Hepatocyte (in vitro differentiated cells): ENCODE results near the gene TRAF3. TPM values are rescaled to one million over a fixed set of nuclear protein-coding genes. Genes with fewer than 3 reads are reported as not detected.

Source experiments
- DNase-seq: peaks from one replicate; pipeline ENCODE4 v3.0.0-alpha.2; 2016; ENCODE audit warnings: low spot score
- H2AFZ ChIP-seq: fragments of 200-600 bp; sonication (generic); 2 replicates; pipeline ENCODE4 v1.6.0; 2016; ENCODE audit warnings: antibody characterized with exemption, mild to moderate bottlenecking
- H3K27ac ChIP-seq: fragments of 200-600 bp; sonication (generic); 2 replicates; pipeline ENCODE4 v1.5.1; 2016; ENCODE audit warnings: mild to moderate bottlenecking
- H3K27me3 ChIP-seq: fragments of 200-600 bp; sonication (generic); 2 replicates; pipeline ENCODE4 v1.6.1; 2016
- H3K36me3 ChIP-seq: fragments of 200-600 bp; sonication (generic); replicated peaks from 2 replicates; pipeline ENCODE4 v1.5.1; 2016; ENCODE audit warnings: low read depth; ENCODE audit not compliant: insufficient read depth
- H3K4me1 ChIP-seq: fragments of 200-600 bp; sonication (generic); 2 replicates; pipeline ENCODE4 v1.5.1; 2016; ENCODE audit warnings: mild to moderate bottlenecking, moderate library complexity; ENCODE audit not compliant: insufficient read depth
- H3K4me2 ChIP-seq: fragments of 200-600 bp; sonication (generic); 2 replicates; pipeline ENCODE4 v1.6.0; 2016
- H3K4me3 ChIP-seq: fragments of 200-600 bp; sonication (generic); 2 replicates; pipeline ENCODE4 v1.5.1; 2016; ENCODE audit warnings: mild to moderate bottlenecking
- H3K79me2 ChIP-seq: fragments of 200-600 bp; sonication (generic); 2 replicates; pipeline ENCODE4 v1.6.0; 2017; ENCODE audit warnings: mild to moderate bottlenecking
- H3K9me2 ChIP-seq: fragments of 200-600 bp; sonication (generic); replicated peaks from 2 replicates; pipeline ENCODE4 v1.6.0; 2017; ENCODE audit warnings: mild to moderate bottlenecking; ENCODE audit not compliant: insufficient read depth
- H3K9me3 ChIP-seq: fragments of 200-600 bp; sonication (generic); 2 replicates; pipeline ENCODE4 v1.5.1; 2016; ENCODE audit warnings: low read depth, mild to moderate bottlenecking
- H4K20me1 ChIP-seq: fragments of 200-600 bp; sonication (generic); 2 replicates; pipeline ENCODE4 v1.6.0; 2016; ENCODE audit warnings: mild to moderate bottlenecking; ENCODE audit not compliant: insufficient read depth, poor library complexity, severe bottlenecking
- CTCF ChIP-seq: fragments of 200-600 bp; sonication (generic); IDR thresholded peaks from 2 replicates; pipeline ENCODE4 v1.5.1; 2016; ENCODE audit warnings: antibody characterized with exemption, mild to moderate bottlenecking; ENCODE audit not compliant: poor library complexity
- EZH2 ChIP-seq: fragments of 200-600 bp; sonication (generic); IDR thresholded peaks from 2 replicates; pipeline ENCODE4 v1.6.1; 2016; ENCODE audit warnings: antibody characterized with exemption, mild to moderate bottlenecking, borderline replicate concordance
- EZH2phosphoT487 ChIP-seq: fragments of 200-600 bp; sonication (generic); IDR thresholded peaks from one replicate; pipeline ENCODE4 v1.6.1; 2018; ENCODE audit warnings: antibody characterized with exemption, mild to moderate bottlenecking, low read depth, moderate library complexity; ENCODE audit not compliant: unreplicated experiment, severe bottlenecking
- WGBS: methylation state at CpG from one replicate; pipeline ENCODE4 v1.1.6; 2016; ENCODE audit warnings: low lambda C conversion rate; ENCODE audit errors: missing lambda C conversion rate; 5-methylcytosine and 5-hydroxymethylcytosine counted together
- polyA plus RNA-seq: library from polyadenylated mRNA; unstranded; fragments of >200 nt; fragmentation: Nextera tagmentation; extraction: Ambion mirVana; gene quantifications from 2 replicates; pipeline ENCODE4 v1.2.1, GENCODE V29; 2016
- total RNA-seq: library from RNA; depleted of rRNA; stranded (reverse); fragments of >200 nt; gene quantifications from 2 replicates; pipeline ENCODE4 v1.2.3, GENCODE V29; 2014

Gene TRAF3
- total and polyA plus RNA-seq, 2 experiments from 2014 or later = 8.0 to 15.8 TPM

- TF ChIP-seq CTCF (no peak), EZH2phosphoT487 (no peak), EZH2 (no peak)
- H3K9me3 ChIP-seq = no peaks in the 10 kb centered on the region
- WGBS = 87% methylated on average over 4 of the region's 4 CpGs
- H2AFZ ChIP-seq = no peak overlapping the region
- no peaks in the 10 kb centered on the region for H3K27me3 ChIP-seq
- no peak overlapping the region for H3K4me2 ChIP-seq
- H4K20me1 ChIP-seq = no peaks in the 10 kb centered on the region
- no peak for DNase-seq
- H3K4me3 ChIP-seq = no peak overlapping the region
- H3K36me3 ChIP-seq = no peaks in the 10 kb centered on the region
- H3K27ac ChIP-seq = no peak overlapping the region
- H3K79me2 ChIP-seq = peaks cover 92% of the 10 kb centered on the region
- H3K4me1 ChIP-seq = no peaks in the 10 kb centered on the region
- no peaks in the 10 kb centered on the region for H3K9me2 ChIP-seq
Measured at GRCh38 chr14:102786768-102787167, 9.5 kb downstream of the TRAF3 start.

GRCh38 chr14:102789349-102789748, 12.1 kb downstream of the TRAF3 start:
- no peaks in the 10 kb centered on the region for H4K20me1 ChIP-seq
- no peak overlapping the region for H2AFZ ChIP-seq
- no peaks in the 10 kb centered on the region for H3K36me3 ChIP-seq
- no peak for DNase-seq
- no peaks in the 10 kb centered on the region for H3K27me3 ChIP-seq
- H3K4me1 ChIP-seq = no peaks in the 10 kb centered on the region
- H3K4me2 ChIP-seq = no peak overlapping the region
- WGBS = 96% methylated on average over 5 of the region's 5 CpGs
- TF ChIP-seq CTCF (no peak), EZH2 (no peak), EZH2phosphoT487 (no peak)
- no peaks in the 10 kb centered on the region for H3K9me2 ChIP-seq
- no peaks in the 10 kb centered on the region for H3K9me3 ChIP-seq
- no peak overlapping the region for H3K27ac ChIP-seq
- H3K4me3 ChIP-seq = no peak overlapping the region
- peaks cover 94% of the 10 kb centered on the region for H3K79me2 ChIP-seq

GRCh38 chr14:102793531-102794328, 16.5 kb downstream of the TRAF3 start:
- no peaks in the 10 kb centered on the region for H4K20me1 ChIP-seq
- H3K9me3 ChIP-seq = no peaks in the 10 kb centered on the region
- no peak overlapping the region for H3K4me3 ChIP-seq
- no peaks in the 10 kb centered on the region for H3K4me1 ChIP-seq
- no peak for DNase-seq
- no peak overlapping the region for H3K27ac ChIP-seq
- WGBS = 96% methylated on average over 3 of the region's 3 CpGs
- H3K79me2 ChIP-seq = peaks cover 81% of the 10 kb centered on the region
- H3K9me2 ChIP-seq = no peaks in the 10 kb centered on the region
- no peak overlapping the region for H2AFZ ChIP-seq
- H3K36me3 ChIP-seq = no peaks in the 10 kb centered on the region
- H3K27me3 ChIP-seq = no peaks in the 10 kb centered on the region
- TF ChIP-seq CTCF = no peak
- no peak for TF ChIP-seq EZH2
- no peak for TF ChIP-seq EZH2phosphoT487
- H3K4me2 ChIP-seq = no peak overlapping the region
